Measurements from ENCODE around the gene BABAM2. TPM values are rescaled to one million over a fixed set of nuclear protein-coding genes. Genes with fewer than 3 reads are reported as not detected.

The BABAM2 gene
- total and polyA plus RNA-seq, 10 of the 15 experiments (the other 5 are each of a cell fraction or from before 2014, with no cell fraction given) = 30.7 to 59.9 (median 44.5) TPM

- BruUV-seq (replicated peaks) = no TSS peak
- no peak for ATAC-seq
- DNase-seq (ENCODE audit: low read depth, low spot score) = no peak
- no peak for TF ChIP-seq RUNX3 (IDR thresholded peaks at IDR 0.05; ENCODE audit: low read length)
- no peak for TF ChIP-seq POLR2A (IDR thresholded peaks at IDR 0.05; ENCODE audit: low read depth, low read length)
- TF ChIP-seq FOS (IDR thresholded peaks at IDR 0.05; ENCODE audit: borderline replicate concordance, extremely low read depth, insufficient read length) = no peak
- TF ChIP-seq, protein P1, sequence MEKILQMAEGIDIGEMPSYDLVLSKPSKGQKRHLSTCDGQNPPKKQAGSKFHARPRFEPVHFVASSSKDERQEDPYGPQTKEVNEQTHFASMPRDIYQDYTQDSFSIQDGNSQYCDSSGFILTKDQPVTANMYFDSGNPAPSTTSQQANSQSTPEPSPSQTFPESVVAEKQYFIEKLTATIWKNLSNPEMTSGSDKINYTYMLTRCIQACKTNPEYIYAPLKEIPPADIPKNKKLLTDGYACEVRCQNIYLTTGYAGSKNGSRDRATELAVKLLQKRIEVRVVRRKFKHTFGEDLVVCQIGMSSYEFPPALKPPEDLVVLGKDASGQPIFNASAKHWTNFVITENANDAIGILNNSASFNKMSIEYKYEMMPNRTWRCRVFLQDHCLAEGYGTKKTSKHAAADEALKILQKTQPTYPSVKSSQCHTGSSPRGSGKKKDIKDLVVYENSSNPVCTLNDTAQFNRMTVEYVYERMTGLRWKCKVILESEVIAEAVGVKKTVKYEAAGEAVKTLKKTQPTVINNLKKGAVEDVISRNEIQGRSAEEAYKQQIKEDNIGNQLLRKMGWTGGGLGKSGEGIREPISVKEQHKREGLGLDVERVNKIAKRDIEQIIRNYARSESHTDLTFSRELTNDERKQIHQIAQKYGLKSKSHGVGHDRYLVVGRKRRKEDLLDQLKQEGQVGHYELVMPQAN (conservative IDR thresholded peaks at IDR 0.05) = no peak
- TF ChIP-seq, protein P2, sequence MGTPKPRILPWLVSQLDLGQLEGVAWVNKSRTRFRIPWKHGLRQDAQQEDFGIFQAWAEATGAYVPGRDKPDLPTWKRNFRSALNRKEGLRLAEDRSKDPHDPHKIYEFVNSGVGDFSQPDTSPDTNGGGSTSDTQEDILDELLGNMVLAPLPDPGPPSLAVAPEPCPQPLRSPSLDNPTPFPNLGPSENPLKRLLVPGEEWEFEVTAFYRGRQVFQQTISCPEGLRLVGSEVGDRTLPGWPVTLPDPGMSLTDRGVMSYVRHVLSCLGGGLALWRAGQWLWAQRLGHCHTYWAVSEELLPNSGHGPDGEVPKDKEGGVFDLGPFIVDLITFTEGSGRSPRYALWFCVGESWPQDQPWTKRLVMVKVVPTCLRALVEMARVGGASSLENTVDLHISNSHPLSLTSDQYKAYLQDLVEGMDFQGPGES (IDR thresholded peaks at IDR 0.05) = no peak
- TF ChIP-seq TCF12 (IDR thresholded peaks at IDR 0.05; ENCODE audit: low read depth, low read length) = no peak
- no peak for TF ChIP-seq CEBPB (IDR thresholded peaks at IDR 0.05; ENCODE audit: borderline replicate concordance in 1 of 2, low read depth in 2 of 2, low read length in 2 of 2)
- TF ChIP-seq IKZF1 (conservative IDR thresholded peaks at IDR 0.05) = no peak
- no peak for TF ChIP-seq RBBP5 (conservative IDR thresholded peaks at IDR 0.05)
- TF ChIP-seq ZNF274 (IDR thresholded peaks at IDR 0.05; ENCODE audit: insufficient read depth, insufficient read length) = no peak
- TF ChIP-seq, protein P3, sequence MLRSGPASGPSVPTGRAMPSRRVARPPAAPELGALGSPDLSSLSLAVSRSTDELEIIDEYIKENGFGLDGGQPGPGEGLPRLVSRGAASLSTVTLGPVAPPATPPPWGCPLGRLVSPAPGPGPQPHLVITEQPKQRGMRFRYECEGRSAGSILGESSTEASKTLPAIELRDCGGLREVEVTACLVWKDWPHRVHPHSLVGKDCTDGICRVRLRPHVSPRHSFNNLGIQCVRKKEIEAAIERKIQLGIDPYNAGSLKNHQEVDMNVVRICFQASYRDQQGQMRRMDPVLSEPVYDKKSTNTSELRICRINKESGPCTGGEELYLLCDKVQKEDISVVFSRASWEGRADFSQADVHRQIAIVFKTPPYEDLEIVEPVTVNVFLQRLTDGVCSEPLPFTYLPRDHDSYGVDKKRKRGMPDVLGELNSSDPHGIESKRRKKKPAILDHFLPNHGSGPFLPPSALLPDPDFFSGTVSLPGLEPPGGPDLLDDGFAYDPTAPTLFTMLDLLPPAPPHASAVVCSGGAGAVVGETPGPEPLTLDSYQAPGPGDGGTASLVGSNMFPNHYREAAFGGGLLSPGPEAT (IDR thresholded peaks at IDR 0.05; ENCODE audit: low read depth) = no peak
- TF ChIP-seq, protein P4, sequence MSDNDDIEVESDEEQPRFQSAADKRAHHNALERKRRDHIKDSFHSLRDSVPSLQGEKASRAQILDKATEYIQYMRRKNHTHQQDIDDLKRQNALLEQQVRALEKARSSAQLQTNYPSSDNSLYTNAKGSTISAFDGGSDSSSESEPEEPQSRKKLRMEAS (IDR thresholded peaks at IDR 0.05; ENCODE audit: low read depth, low read length) = no peak
- no peak for TF ChIP-seq POLR2AphosphoS5 (IDR thresholded peaks at IDR 0.05; ENCODE audit: low read length)
- Histone ChIP-seq H3K36me3 (ENCODE audit: control insufficient read depth in 2 of 2, insufficient read depth in 2 of 2, low read length in 1 of 2) (no peaks in the 10 kb centered on the region), H3K9ac (ENCODE audit: control insufficient read depth, insufficient read depth, low read length) (no peak overlapping the region), H3K9me3 (replicated peaks; ENCODE audit: control insufficient read depth, insufficient read depth, low read length) (no peaks in the 10 kb centered on the region), H3K27ac (ENCODE audit: control insufficient read depth, insufficient read depth) (no peak overlapping the region), H2AFZ (ENCODE audit: control insufficient read depth, low read depth, low read length) (no peak overlapping the region), H3K27me3 (replicated peaks in 1 of 2; ENCODE audit: control insufficient read depth in 2 of 2, insufficient read depth in 2 of 2, low read length in 1 of 2) (no peaks in the 10 kb centered on the region), H3K4me1 (ENCODE audit: control insufficient read depth, insufficient read depth, low read length) (no peaks in the 10 kb centered on the region), H3K4me2 (ENCODE audit: control insufficient read depth, insufficient read depth) (no peak overlapping the region), H4K20me1 (ENCODE audit: control insufficient read depth, insufficient read depth) (no peaks in the 10 kb centered on the region), H3K4me3 (no peak overlapping the region), H3K79me2 (ENCODE audit: control insufficient read depth, insufficient read depth, low read length) (no peaks in the 10 kb centered on the region)
- ChIA-PET SMC1A (ENCODE audit: uncharacterized antibody, unreplicated experiment) (no interaction called here), CTCF (no interaction called here), RAD21 (ENCODE audit: unreplicated experiment) (no interaction called here), POLR2A (interaction anchor here (0.6 kb wide), 1 partner anchor 369 kb away, joined by 4 read pairs; no protein-coding TSS in a partner anchor)
- WGBS (ENCODE audit: insufficient coverage, insufficient replicate concordance, low lambda C conversion rate, missing lambda C conversion rate) = 86% methylated on average over 2 of the region's 2 CpGs
- intact Hi-C loops (cut with micrococcal nuclease; ENCODE audit: unreplicated experiment) = no loop called here
- in situ Hi-C loops (cut with MboI) = no loop called here
- no peak for FAIRE-seq
Measured at GRCh38 chr2:28053597-28053996, 163.1 kb downstream of the BABAM2 start.
